ENCODE results near the gene EDIL3. TPM values are rescaled to one million over a fixed set of nuclear protein-coding genes. Genes with fewer than 3 reads are reported as not detected.

Gene EDIL3
- total RNA-seq, 1 experiment from 2014 or later: 0.32 TPM

DNA sequence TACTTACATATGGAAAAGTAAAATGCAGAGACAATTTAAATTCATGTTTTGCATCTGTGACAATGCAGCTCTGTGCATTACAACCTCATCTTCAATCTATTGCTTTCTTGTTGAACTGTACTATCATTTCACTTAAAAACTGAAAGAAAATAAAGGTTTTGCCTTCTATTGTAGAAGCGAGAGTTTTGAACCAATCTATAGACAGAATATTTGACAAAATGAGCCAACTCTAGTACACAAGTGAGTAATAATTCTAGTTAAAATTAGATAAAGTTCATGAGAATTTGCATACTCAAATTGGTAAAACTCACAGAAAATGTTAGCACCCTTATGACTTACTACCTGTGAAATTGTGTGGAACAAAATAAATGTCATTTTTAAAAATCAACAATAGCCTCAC, 123.7 kb downstream of the EDIL3 start:
- BruUV-seq (replicated peaks): no TSS peak
- Histone ChIP-seq H2AFZ (ENCODE audit: low read depth, low read length, poor library complexity, severe bottlenecking) (no peak overlapping the region), H3K36me3 (ENCODE audit: control insufficient read depth in 1 of 2, insufficient read depth in 2 of 2, low read length in 2 of 2) (no peaks in the 10 kb centered on the region), H3K9me3 (ENCODE audit: control insufficient read depth in 1 of 2, insufficient read depth in 1 of 2, low read depth in 1 of 2, low read length in 2 of 2) (no peaks in the 10 kb centered on the region), H3K9ac (ENCODE audit: low read length) (no peak overlapping the region), H3K4me1 (ENCODE audit: control insufficient read depth in 1 of 2, insufficient read depth in 2 of 2, low read length in 2 of 2) (no peaks in the 10 kb centered on the region), H3K27me3 (ENCODE audit: insufficient read depth, low read length) (no peaks in the 10 kb centered on the region), H3K4me3 (replicated peaks in 1 of 2; ENCODE audit: low read depth in 1 of 2, low read length in 2 of 2) (no peak overlapping the region), H3K79me2 (ENCODE audit: insufficient read depth, low read length) (no peaks in the 10 kb centered on the region), H3K9me2 (ENCODE audit: insufficient read depth) (no peaks in the 10 kb centered on the region), H3K27ac (ENCODE audit: low read depth, low read length) (no peak overlapping the region), H4K20me1 (ENCODE audit: insufficient read depth) (no peaks in the 10 kb centered on the region), H3K4me2 (ENCODE audit: low read length) (no peak overlapping the region)
- RAD21 ChIA-PET (ENCODE audit: low non-redundant PET in 1 of 2, low total read pairs in 2 of 2, uncharacterized antibody in 2 of 2, unreplicated experiment in 2 of 2): no interaction called here
- ATAC-seq: no peak
- no peak for TF ChIP-seq CBX3 (IDR thresholded peaks at IDR 0.05; ENCODE audit: low read depth)
- TF ChIP-seq FOSL1 (IDR thresholded peaks at IDR 0.05; ENCODE audit: low read depth): no peak
- no peak for TF ChIP-seq TCF7L2 (IDR thresholded peaks at IDR 0.05; ENCODE audit: borderline replicate concordance, extremely low read depth, insufficient read depth, insufficient read length)
- TF ChIP-seq EZH2 (IDR thresholded peaks at IDR 0.05): no peak
- no peak for TF ChIP-seq ZFX (IDR thresholded peaks at IDR 0.05)
- TF ChIP-seq SIN3A (IDR thresholded peaks at IDR 0.05; ENCODE audit: low read depth): no peak
- TF ChIP-seq YY1 (IDR thresholded peaks at IDR 0.05; ENCODE audit: extremely low read depth, insufficient replicate concordance, low read depth, low read length): no peak
- TF ChIP-seq SRF (IDR thresholded peaks at IDR 0.05; ENCODE audit: low read depth): no peak
- TF ChIP-seq, protein P1, sequence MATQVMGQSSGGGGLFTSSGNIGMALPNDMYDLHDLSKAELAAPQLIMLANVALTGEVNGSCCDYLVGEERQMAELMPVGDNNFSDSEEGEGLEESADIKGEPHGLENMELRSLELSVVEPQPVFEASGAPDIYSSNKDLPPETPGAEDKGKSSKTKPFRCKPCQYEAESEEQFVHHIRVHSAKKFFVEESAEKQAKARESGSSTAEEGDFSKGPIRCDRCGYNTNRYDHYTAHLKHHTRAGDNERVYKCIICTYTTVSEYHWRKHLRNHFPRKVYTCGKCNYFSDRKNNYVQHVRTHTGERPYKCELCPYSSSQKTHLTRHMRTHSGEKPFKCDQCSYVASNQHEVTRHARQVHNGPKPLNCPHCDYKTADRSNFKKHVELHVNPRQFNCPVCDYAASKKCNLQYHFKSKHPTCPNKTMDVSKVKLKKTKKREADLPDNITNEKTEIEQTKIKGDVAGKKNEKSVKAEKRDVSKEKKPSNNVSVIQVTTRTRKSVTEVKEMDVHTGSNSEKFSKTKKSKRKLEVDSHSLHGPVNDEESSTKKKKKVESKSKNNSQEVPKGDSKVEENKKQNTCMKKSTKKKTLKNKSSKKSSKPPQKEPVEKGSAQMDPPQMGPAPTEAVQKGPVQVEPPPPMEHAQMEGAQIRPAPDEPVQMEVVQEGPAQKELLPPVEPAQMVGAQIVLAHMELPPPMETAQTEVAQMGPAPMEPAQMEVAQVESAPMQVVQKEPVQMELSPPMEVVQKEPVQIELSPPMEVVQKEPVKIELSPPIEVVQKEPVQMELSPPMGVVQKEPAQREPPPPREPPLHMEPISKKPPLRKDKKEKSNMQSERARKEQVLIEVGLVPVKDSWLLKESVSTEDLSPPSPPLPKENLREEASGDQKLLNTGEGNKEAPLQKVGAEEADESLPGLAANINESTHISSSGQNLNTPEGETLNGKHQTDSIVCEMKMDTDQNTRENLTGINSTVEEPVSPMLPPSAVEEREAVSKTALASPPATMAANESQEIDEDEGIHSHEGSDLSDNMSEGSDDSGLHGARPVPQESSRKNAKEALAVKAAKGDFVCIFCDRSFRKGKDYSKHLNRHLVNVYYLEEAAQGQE (IDR thresholded peaks at IDR 0.05; ENCODE audit: low read depth): no peak
- no peak for TF ChIP-seq EGR1 (IDR thresholded peaks at IDR 0.05; ENCODE audit: low read depth)
- TF ChIP-seq JUND (IDR thresholded peaks at IDR 0.05): no peak
- TF ChIP-seq RAD21 (IDR thresholded peaks at IDR 0.05; ENCODE audit: low read depth): no peak
- TF ChIP-seq POLR2A (IDR thresholded peaks at IDR 0.05; ENCODE audit: borderline replicate concordance, extremely low read depth, insufficient read depth, insufficient read length): no peak
- TF ChIP-seq CEBPB (IDR thresholded peaks at IDR 0.05; ENCODE audit: low read depth): no peak
- no peak for TF ChIP-seq SP1 (IDR thresholded peaks at IDR 0.05; ENCODE audit: low read depth)
- TF ChIP-seq, protein P2, sequence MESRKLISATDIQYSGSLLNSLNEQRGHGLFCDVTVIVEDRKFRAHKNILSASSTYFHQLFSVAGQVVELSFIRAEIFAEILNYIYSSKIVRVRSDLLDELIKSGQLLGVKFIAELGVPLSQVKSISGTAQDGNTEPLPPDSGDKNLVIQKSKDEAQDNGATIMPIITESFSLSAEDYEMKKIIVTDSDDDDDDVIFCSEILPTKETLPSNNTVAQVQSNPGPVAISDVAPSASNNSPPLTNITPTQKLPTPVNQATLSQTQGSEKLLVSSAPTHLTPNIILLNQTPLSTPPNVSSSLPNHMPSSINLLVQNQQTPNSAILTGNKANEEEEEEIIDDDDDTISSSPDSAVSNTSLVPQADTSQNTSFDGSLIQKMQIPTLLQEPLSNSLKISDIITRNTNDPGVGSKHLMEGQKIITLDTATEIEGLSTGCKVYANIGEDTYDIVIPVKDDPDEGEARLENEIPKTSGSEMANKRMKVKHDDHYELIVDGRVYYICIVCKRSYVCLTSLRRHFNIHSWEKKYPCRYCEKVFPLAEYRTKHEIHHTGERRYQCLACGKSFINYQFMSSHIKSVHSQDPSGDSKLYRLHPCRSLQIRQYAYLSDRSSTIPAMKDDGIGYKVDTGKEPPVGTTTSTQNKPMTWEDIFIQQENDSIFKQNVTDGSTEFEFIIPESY (IDR thresholded peaks at IDR 0.05; ENCODE audit: extremely low read depth, insufficient replicate concordance, low read length): no peak
- CTCF ChIA-PET: no interaction called here
- intact Hi-C loops (cut with micrococcal nuclease): no loop called here
- POLR2A ChIA-PET: no interaction called here
- DNase-seq (ENCODE audit: low read depth, low spot score): no peak

Measured in HCT116 (cell line).